Fibroblast of lung (primary cell): ENCODE measurements around the gene PADI6. TPM values are rescaled to one million over a fixed set of nuclear protein-coding genes. Genes with fewer than 3 reads are reported as not detected.
"Not testable (repeated sequence)": the region's sequence is repeated elsewhere in the genome, so short reads cannot be mapped to it uniquely, and the experiment has no call there.

ENCODE experiments used
- DNase-seq, 2 donors: peaks; one replicate each; pipeline versions ENCODE4 v3.0.0 to v3.0.0-alpha.2; 2010; ENCODE audit warnings: low read depth in 2 of 2
- H2AFZ ChIP-seq: 2 replicates; pipeline ENCODE4 v1.5.1; 2012; ENCODE audit warnings: low read length, control low read depth, inconsistent platforms
- H3K27ac ChIP-seq: 2 replicates; pipeline ENCODE4 v1.5.1; 2011; ENCODE audit warnings: low read length, control low read depth; ENCODE audit not compliant: insufficient read depth
- H3K27me3 ChIP-seq: 2 replicates; pipeline ENCODE4 v1.5.1; 2011; ENCODE audit warnings: mild to moderate bottlenecking, low read length; ENCODE audit not compliant: control insufficient read depth, insufficient read depth
- H3K36me3 ChIP-seq: 2 replicates; pipeline ENCODE4 v1.5.1; 2011; ENCODE audit warnings: low read length; ENCODE audit not compliant: control insufficient read depth, insufficient read depth
- H3K4me1 ChIP-seq: 2 replicates; pipeline ENCODE4 v1.5.1; 2011; ENCODE audit warnings: low read length; ENCODE audit not compliant: control insufficient read depth, insufficient read depth; ENCODE audit errors: extremely low read depth
- H3K4me2 ChIP-seq: 2 replicates; pipeline ENCODE4 v1.5.1; 2011; ENCODE audit warnings: low read length, control low read depth; ENCODE audit not compliant: insufficient read depth; ENCODE audit errors: extremely low read depth
- H3K4me3 ChIP-seq, 4 experiments: fragments of 200-600 bp in 1 of 4; sonication (generic) in 1 of 4; replicated peaks in 1 of 4; 2 replicates each; pipeline ENCODE4 v1.5.1; 2011 to 2016; ENCODE audit warnings: low read length in 4 of 4, low read depth in 3 of 4, mild to moderate bottlenecking in 3 of 4, control low read depth in 2 of 4, inconsistent platforms in 1 of 4, mixed read lengths in 1 of 4; ENCODE audit not compliant: insufficient read depth in 1 of 4; ENCODE audit errors: control extremely low read depth in 1 of 4
- H3K79me2 ChIP-seq: 2 replicates; pipeline ENCODE4 v1.5.1; 2012; ENCODE audit warnings: mild to moderate bottlenecking, low read length, inconsistent platforms; ENCODE audit not compliant: control insufficient read depth, insufficient read depth
- H3K9ac ChIP-seq: 2 replicates; pipeline ENCODE4 v1.5.1; 2011; ENCODE audit warnings: mild to moderate bottlenecking, low read length, control low read depth; ENCODE audit not compliant: insufficient read depth
- H3K9me3 ChIP-seq: 2 replicates; pipeline ENCODE4 v1.5.1; 2012; ENCODE audit warnings: low read depth, low read length; ENCODE audit not compliant: control insufficient read depth, insufficient read depth
- H4K20me1 ChIP-seq: 2 replicates; pipeline ENCODE4 v1.5.1; 2011; ENCODE audit warnings: low read length; ENCODE audit not compliant: control insufficient read depth, insufficient read depth; ENCODE audit errors: extremely low read depth
- CTCF ChIP-seq, 2 donors: IDR thresholded peaks in 1 of 2; conservative IDR thresholded peaks in 1 of 2; 1 replicate in 1 of 2; 2 replicates in 1 of 2; pipeline ENCODE4 v1.5.1; 2011 to 2012; ENCODE audit warnings: low read length in 2 of 2, control low read depth in 1 of 2, inconsistent platforms in 1 of 2, low read depth in 1 of 2, mild to moderate bottlenecking in 1 of 2
- EZH2 ChIP-seq: IDR thresholded peaks from 2 replicates; pipeline ENCODE4 v1.5.1; 2012; ENCODE audit warnings: low read length, control low read depth, mild to moderate bottlenecking; ENCODE audit errors: missing control alignments
- polyA plus RNA-seq, 2 donors: library from polyadenylated mRNA; depleted of rRNA in 1 of 2; stranded (reverse) in 1 of 2; unstranded in 1 of 2; fragments of >200 nt; gene quantifications; 2 replicates each; pipeline ENCODE4 v1.2.1, GENCODE V29; 2011 to 2012; ENCODE audit warnings: missing spikeins in 1 of 2
- total RNA-seq: library from RNA; depleted of rRNA; stranded (reverse); fragments of >200 nt; gene quantifications from 2 replicates; pipeline ENCODE4 v1.2.1, GENCODE V29; 2014

PADI6 gene
- total and polyA plus RNA-seq, 2 donors (not counting 1 experiment from before 2014, with no cell fraction given), result not detected

GRCh38 chr1:17405898-17406759, 34.1 kb downstream of the PADI6 start:
- H3K4me1 ChIP-seq, result no peaks in the 10 kb centered on the region
- no peak for TF ChIP-seq EZH2
- TF ChIP-seq CTCF (conservative IDR thresholded peaks at IDR 0.05 in 1 of 2, IDR thresholded peaks at IDR 0.05 in 1 of 2; ENCODE audit: low read depth in 1 of 2, low read length in 2 of 2), result peak; percentile 67 to 84
- no peak overlapping the region for H2AFZ ChIP-seq
- peak; percentile 42 to 56 for DNase-seq
- H3K79me2 ChIP-seq, result no peaks in the 10 kb centered on the region
- no peak overlapping the region for H3K4me2 ChIP-seq
- H3K27ac ChIP-seq, result no peak overlapping the region
- no peaks in the 10 kb centered on the region for H3K9me3 ChIP-seq
- no peaks in the 10 kb centered on the region for H3K27me3 ChIP-seq
- no peak overlapping the region for H3K9ac ChIP-seq
- H3K36me3 ChIP-seq, result peaks cover 7% of the 10 kb centered on the region
- no peak overlapping the region for H3K4me3 ChIP-seq
- no peaks in the 10 kb centered on the region for H4K20me1 ChIP-seq

GRCh38 chr1:17406760-17407475, 34.9 kb downstream of the PADI6 start:
- DNase-seq, H3K79me2 ChIP-seq, H3K9me3 ChIP-seq, H3K27ac ChIP-seq, H3K9ac ChIP-seq, H2AFZ ChIP-seq, H3K36me3 ChIP-seq, H3K4me1 ChIP-seq, H4K20me1 ChIP-seq, H3K4me3 ChIP-seq, H3K27me3 ChIP-seq, H3K4me2 ChIP-seq: not testable (repeated sequence)

GRCh38 chr1:17407786-17408514, 36.0 kb downstream of the PADI6 start:
- not testable (repeated sequence) for H2AFZ ChIP-seq, H4K20me1 ChIP-seq, DNase-seq, H3K36me3 ChIP-seq, H3K4me2 ChIP-seq, H3K27me3 ChIP-seq, H3K9me3 ChIP-seq, H3K9ac ChIP-seq, H3K27ac ChIP-seq, H3K79me2 ChIP-seq, H3K4me3 ChIP-seq, H3K4me1 ChIP-seq
